ENCODE data around the gene BCKDHA.

Gene BCKDHA

DNA sequence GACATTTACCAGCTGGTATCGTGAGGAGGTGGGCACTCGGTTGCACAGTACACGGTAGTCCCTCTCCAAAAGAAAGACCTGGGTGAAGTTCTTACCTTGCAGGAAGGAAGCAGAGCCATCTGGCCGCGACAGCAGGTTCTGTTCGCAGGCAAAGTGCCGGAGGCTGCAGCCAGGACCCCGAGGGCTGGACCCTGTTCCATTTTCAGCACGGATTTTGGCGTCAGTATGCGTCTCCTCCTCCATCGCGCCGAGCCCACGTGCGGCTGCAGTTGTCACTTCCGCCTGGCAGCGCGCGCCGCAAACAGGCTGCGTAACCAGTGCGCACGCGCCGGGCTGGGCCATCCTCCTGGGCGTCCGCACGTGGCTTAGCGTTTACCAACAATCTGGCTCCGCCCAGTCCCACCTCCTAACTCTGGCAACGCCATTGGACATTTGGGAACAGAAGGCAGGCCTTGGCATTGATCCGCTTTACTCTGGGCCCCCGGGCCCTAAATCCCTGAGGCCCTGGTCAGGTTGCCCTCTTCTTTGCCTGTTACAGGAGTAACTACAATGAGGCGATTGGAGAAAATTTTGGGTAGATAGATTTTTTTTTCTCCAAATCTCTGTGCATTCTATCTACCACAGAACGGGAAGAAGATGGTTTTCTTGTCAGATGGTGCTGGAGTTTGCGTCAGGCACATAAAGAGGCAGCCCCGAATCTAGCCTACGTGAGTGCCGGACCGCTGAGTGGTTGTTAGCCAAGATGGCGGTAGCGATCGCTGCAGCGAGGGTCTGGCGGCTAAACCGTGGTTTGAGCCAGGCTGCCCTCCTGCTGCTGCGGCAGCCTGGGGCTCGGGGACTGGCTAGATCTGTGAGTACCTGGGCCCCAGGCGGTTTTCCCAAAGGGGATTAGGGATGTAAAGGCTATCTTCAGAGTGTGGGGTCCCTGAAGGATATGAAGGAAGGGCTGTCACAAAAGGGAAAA is at the start of gene BCKDHA, which contains the start of gene EXOSC5:
TSS of gene BCKDHA (plus strand) at position 733 of the 964 bp plus-strand sequence. CDS start at position 743, 10 bp downstream.
TSS of gene EXOSC5 (minus strand) at position 274 of the 964 bp plus-strand sequence. CDS start at position 243, 31 bp downstream.
- peak; percentile 100 for DNase-seq

DNA sequence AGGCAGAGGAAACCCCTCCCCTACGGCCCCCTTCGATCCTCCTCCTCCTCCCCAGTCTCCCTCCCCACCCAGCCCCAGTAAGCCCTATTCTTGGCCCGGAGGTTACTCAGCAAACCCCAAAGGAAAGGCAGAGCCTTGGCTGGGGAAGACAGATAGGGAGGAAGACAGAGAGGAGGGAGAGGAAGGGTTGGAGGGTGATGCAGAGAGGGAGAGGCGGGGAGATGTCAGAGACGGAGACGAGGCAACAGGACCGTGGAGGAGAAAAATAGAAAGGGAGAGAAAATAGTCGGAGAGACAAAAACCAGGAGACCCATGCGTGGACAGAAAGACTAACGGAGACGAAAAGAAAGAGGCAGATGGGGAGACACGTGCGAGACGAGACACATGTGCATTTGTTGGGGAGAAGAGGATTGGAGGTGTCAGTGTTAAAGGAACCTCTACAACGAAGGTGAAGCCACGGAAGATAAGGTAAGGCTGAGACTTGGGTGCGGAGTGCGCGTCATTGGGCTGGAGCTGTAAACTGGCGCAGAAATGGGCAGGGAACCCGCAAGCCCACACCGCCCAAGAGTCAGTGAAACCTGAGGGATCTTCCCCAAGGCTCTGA is 46.8 kb upstream of the BCKDHA start:
- DNase-seq: no peak

DNA sequence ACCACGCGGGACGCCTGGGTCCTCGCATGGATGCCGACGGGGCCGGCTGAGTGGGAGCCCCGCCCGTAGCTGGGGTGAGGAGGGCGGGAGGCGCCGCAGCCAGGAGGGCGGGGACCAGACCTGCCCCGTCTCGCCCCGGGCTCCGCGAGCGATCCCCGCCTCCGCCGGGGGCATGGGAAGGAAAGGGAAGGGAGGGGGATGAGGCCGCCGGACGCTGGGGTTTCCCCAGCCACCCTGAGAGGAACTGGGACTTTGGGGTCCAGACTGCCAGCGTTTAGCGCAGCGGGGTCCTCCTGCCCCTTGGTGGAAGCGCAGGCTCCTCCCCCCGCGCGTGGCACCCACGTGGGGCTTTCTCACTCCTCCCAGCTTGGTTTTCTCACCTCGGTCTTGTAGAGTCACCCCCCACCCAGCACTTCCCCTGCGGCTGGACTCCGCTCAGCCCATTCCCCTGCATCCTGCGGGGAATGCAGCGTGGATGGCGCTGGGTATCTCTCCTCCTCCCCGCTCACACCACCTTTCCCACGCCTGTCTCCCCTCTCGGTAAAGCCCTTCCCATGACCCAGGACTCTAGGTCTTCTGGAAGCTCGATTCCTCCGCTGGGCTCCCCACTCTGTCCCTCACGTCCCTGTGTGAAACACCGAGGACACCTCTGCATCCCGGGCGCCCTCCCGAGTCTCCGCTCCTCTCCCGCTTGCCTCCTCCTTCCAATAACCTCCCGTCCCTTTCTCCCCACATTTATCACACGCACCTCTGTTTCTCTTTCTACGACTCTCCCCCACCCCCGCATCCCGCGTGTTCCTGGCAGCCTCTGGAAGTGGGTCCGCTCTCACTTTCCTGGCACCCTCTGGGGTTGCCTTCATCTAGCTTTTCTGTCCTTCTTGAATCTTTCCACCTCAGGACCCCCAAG is 46.0 kb upstream of the BCKDHA start:
- no peak for DNase-seq

DNA sequence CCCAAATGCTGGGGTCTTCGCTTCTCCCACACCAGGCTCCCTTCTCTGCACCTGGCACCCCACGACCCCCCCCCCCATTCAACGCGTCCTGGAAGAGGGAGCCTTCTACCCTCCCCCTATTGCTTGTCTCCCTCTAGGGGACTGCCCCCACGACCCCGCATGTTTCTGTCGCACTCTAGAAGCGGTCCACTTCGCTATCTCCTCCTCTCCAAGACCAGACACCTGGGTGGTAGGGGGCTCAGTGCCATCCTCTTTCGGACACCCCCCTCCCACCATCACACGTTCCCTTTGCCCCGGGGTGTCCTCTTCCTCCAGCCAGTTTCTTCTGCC is 45.4 kb upstream of the BCKDHA start:
- DNase-seq: no peak

DNA sequence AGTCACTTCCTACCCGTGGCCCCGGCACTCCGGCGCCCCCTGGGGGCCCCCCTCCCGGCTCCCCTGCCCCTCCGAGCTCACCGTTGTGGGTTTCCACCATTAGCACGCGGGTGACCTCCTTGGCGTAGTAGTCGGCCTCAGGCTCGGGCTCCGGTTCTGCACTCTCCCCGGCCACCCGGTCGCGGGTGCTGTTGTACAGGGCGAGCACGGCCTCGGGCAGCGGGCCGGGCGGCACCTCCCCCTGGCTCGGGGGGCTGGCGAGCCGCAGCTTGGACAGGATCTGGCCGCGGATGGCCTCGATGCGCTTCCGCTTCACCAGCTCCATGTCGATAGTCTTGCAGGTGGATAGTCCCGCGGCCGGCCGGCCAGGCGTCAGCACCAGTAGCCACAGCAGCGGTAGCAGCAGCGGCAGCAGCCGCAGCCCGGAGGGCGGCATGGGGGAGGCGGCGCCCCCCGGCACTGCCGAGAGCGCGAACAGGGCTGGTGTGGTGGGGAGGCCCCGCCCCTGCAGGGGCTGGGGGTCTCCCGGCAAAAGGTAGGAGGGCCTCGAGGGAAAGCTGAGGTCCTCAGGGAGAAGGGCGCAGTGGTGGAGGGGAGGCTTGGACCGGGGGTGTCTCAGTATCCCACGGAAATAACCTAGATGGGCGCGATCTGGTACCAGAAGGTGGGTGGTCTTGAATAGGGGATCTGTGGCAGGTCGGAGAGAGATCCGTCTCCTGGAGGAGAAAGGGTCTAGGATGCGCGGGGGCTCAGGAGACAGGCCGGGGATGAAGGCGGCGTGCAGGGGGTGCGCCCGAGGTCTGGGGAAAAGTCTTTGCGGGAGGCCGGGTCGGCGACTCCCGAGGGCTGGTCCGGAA is 44.8 kb upstream of the BCKDHA start:
- no peak for DNase-seq

DNA sequence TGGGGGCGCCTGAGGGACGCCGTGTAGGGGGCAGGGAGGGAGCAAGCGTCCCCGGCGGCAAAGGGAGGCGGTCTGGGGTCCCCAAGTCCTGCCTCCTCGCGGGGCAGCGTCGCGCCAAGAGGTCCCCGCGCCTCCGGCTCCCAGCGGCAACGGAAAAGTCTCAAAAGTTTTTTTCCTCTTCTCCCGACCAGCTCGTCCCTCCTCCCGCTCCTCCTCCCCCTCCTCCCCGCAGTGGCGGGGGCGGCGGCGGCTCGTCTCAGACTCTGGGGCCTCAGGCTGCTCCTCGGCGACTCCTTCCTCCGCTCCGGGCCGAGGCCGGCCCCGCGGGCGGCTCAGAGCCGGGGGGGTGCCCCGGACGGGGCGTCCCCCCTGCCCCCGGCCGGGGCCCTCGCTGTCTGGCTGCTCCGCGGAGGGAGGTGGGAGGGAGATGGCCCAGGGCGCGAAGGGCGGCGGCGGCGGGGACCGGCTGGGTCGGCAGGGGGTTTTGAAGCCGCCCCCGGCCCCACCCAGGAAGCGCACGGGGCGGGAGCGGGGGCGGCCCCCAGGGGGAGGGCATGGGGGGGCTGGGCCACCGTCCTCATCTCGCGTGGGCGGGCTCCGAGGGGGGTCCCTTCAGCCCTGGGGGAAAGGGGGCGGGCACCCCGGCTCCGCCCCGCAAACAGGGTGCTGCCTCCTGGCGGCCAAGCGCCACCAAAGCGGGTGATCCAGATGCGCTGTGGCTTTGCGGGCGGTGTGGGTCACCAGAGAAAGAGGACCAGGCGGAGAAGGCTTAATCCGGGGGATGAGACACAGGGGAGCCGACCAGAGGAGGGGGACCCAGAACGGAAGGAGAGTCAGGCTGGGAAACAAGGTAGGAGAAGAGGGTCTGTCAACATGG is 43.9 kb upstream of the BCKDHA start, which contains the start of gene TGFB1:
TSS of gene TGFB1 (minus strand) at position 457 of the 877 bp plus-strand sequence. CDS start 878 bp downstream, outside the sequence.
- peak; percentile 34 for DNase-seq

DNA sequence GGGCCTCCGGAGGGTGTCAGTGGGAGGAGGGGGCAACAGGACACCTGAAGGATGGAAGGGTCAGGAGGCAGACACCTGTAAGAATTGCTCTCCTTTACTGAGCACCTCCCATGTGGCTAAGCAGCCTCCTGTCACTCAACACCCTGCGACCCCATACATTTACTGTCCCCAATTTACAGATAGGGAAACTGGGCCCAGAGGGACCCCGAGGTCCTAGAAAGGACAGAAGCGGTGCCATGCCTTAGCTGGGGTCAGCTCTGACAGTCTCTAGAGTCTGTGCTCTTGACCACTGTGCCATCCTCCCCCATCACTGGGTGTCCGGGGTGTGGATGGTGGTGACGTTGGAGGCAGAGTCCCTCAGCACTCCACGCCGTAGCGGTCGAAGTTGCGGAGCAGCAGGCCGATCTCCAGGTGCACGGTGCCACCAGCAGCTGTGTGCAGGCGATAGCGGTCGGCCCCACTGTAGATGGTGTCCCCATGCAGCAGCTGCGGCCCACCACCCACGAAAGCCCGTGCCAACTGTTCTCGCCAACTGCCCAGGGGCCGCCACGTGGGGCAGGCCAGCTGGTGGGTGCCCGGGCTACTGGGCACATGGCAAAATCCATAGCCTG is 43.2 kb upstream of the BCKDHA start:
- no peak for DNase-seq

DNA sequence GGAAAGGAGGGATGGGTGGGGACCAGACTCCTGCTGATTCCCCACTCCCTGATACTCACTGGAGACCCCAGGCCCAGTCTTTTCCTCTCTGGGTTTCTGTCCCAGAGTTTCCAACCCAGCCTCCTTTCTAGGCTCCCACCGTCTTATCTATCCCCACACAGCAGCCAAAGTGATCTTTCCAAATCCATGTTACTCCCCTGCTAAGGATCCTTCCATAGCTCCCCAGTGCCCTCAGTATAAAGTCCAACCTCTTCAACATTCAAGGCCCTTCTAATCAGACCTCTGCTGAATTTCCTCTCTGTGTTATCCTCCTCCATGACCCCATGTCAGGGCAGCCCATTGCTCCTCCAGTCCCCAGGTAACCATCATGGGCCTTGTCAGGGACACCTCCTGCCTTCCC is 42.6 kb upstream of the BCKDHA start:
- no peak for DNase-seq

DNA sequence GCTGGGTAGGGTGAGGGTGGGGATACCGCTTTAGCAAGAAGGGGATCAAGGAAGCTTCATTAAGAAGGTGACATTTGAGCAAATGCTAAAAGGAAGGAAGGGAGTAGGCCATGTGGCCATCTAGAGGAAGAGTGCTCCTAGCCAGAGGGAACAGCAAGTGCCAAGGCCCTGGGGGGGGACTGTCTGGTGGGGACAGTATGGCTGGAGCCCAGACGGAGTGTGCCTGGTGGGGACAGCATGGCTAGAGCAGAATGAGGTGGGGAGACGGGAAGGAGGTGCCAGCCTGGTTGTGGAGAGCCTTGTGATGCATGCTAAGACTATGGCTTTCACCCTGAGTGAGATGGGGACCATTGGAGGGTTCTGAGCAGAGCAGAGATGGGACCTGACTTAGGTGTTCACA is 41.8 kb upstream of the BCKDHA start:
- DNase-seq: no peak

DNA sequence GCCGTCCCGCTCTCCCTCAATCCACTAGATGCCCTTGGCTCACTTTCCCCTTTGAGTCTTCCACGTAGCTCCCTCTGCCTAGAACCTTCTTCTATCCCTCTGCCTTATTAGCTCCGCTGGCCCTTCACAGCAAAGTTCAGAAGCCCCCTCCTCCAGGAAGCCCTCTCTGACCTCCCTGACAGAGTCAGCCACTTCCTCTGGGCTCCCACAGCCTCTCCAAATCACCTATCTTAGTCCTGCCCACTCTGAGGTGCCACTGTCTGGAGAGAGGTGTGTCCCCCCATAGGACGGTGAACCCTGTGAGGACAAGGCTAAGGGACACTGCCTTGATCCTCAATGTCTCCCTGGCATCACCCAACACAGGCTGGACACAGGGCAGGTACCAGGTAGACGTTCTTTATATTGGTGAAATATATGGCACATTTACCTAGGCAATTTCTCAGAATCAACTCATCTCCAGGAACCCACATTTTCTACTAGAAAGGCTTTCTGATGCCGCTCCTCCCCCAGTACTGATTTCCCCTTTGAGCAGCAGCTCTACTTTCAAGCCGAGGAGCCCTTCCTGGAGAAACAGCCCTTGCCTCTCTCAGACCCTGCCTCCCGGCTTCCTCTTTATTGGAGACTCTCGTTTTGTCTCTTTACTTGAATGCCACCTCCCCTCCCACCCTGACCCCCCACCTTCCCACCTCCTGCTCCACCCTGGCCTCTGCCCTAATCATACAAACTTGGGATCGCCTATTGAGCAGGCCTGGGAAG is 40.5 kb upstream of the BCKDHA start:
- DNase-seq: no peak

DNA sequence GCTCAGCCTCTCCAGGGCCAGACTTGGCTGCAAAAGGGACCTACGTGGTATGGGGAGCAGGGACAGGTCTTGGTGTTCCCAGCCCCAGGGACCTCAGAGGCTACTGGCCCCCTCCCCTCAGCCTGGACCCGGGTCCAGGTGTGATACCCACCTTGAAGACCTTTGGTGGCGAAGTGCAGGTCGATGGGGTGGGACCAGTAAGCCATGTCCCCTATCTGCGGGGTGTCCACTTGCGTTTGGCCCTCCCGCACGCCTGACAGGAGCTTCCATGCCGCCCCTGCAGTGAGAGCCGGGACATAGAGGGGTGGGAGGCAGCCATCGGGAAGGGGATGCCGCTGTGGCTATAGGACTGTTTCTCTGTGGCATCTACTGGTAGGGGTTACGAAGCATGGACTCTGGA is 39.9 kb upstream of the BCKDHA start:
- DNase-seq: no peak

DNA sequence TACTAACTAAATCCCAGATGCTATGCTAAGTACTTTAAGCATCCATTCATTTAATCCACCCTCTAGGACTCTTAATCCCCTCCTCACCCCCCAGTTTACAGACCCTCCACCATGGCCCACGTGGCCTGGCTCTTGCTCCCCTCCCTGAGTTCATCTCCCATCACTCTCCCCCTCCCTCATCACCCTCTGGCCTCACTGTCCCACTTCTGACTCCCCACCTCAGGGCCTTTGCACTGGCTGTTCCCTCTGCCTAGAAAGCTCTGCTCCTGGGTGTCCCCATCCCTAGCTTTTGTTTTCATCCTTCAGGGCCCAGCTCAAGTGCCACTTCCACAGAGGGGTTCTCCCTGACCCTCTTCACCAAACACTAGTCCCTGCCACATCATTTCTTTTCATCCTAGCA is 37.9 kb upstream of the BCKDHA start:
- no peak for DNase-seq

DNA sequence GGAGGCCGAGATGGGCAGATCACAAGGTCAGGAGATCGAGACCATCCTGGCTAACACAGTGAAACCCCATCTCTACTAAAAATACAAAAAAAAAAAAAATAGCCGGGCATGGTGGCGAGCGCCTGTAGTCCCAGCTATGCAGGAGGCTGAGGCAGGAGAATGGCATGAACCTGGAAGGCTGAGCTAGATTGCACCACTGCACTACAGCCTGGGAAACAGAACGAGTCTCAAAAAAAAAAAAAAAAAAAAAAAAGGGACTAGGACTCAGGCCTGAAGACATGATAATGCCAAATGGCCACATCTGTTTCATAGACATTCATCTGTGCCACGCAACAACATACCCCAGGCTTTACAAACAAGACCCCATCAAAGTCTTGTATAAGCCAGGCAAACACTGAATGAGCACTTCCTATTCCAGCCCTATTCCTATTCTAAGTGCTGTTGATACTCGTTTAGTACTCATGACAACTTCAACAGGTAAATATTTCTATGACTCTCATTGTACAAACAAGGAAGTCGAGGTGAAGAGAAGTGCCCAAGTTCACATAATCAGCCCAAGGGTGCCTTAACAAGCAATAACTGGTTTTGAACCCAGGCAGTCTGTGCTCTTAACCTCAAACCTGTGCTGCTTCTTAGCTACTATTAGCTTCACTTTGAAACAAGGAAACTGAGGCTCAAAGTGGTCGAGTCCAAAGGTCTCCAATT is 35.3 kb upstream of the BCKDHA start:
- DNase-seq: no peak

DNA sequence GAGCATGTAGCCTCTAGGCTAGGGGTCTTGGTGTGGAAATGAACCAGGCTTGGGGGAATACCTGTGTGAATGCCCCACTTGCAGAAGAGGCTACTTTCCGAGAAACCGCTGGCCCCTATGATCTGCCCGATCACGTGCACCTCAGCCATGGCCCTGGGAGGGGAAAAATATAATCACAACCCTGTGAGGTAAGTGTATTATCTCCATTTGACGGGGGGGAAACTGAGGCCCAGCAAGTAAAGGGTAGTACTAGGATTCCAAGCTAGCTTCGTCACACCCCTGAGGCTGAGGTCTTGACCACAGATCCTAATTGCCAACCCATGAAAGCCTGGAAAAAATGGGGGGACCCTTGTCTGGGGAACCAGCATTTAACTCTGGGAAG is 34.3 kb upstream of the BCKDHA start:
- no peak for DNase-seq

DNA sequence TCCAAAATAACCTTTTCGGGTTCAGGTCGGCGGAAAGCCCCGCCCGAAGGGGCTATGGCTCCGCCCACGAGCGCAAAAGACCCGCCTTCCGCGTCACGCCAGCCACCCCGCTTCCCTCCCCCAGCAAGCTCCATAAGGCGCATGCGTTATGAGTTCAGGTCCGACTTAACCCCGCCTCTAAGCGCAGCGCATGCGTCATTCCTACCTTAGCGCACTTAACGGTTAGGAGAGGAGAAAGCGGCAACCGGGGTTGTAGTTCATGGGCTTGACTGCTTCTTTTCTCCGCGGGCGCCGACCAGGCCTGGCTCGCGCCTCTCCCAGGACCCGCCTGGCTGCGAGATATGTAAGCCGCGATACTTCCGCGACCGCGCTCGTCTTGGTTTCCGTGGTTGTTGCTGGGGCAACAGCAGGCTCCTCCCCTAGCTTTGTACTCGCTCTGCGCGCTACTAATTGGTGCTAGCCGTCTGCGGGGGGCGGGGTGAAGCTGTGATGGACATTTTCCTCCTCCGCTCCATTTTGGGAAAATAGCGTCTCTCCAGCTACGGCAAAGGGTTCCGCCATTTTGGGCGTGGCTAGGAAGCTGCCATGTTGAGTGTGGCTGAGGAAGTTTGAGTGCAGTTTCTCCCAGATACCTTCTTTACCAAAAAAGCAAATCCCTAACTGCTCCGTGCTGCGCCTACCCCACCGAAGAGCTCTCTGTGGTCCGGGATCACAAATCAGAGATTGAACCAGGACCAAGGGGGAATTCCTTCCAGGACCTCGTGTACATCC is 33.7 kb upstream of the BCKDHA start, which contains the start of gene B9D2:
TSS of gene B9D2 (minus strand) at position 397 of the 771 bp plus-strand sequence. CDS start 630 bp downstream, outside the sequence.
- peak; percentile 98 for DNase-seq

DNA sequence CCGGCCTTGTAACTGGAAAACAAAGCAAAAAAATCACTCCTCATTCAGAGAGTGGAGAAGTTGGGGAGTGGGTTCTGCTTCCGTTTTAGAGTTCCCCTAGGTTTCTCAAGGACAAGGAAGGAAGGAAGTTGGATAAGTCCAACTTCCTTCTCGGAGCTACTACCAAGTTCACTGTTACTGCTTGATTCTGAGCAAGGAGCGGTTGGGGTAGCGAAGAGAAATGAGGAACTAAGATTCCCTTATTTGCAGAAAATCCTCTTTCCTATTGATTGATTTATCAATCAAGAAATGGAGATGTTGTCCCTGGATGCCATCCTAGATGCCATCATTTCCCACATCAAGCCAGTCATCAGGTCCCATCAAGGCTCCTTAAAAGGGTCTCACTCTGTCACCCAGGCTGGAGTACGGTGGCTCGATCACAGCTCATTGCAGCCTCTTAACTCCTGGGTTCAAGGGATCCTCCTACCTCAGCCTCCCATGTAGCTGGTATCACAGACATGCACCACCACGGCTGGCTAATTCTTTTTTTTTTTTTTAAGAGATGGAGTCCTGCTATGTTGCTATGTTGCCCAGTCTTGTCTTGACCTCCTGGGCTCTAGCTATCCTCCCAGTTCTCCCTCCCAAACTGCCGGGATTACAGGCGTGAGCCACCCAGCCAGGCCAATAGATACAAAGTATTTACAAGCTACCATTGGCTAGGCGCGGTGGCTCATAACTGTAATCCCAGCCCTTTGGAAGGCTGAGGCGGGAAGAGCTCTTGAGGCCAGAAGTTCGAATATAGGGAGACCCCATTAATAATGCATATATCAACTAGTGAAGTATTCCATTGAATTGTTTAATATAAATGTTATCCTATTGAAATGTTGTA is 32.9 kb upstream of the BCKDHA start:
- DNase-seq: no peak

DNA sequence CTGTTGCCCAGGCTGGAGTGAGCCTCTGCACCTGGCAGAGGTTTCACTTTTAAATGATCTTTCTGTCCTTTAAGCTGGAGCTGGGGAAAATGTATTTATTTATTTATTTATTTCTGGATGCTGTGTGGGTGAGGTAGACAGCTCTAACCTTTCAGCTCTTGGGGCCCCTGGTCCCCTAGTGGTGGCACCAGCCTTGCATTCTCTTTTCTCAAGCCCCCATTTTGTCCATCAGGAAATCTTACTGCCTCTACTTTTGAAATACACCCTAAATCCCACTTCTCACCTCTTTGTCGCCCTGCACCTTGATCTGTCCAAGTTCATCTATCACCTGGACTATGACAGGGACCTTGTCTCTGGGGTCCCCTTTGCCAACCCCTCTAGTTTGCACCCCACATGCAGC is 31.5 kb upstream of the BCKDHA start:
- no peak for DNase-seq

All from NCI-H1436 (cell line).